Left forelimb (tissue), 1 donor: ENCODE results near the gene ARHGAP28.

Experiments
- DNase-seq: peaks from one replicate; pipeline ENCODE4 v3.0.0-alpha.2; 2018; ENCODE audit warnings: low spot score

ARHGAP28 gene

GRCh38 chr18:6729247-6730091 is at the start of gene ARHGAP28:
Gene ARHGAP28 (plus strand): TSS chr18:6729716. CDS start chr18:6729822, 106 bp downstream.
- peak; percentile 93 for DNase-seq

- no peak for DNase-seq
These were observed 48.1 kb upstream of the ARHGAP28 start for GRCh38 chr18:6681331-6681875.

- no peak for DNase-seq
These were observed 46.9 kb upstream of the ARHGAP28 start for GRCh38 chr18:6682437-6683111.

GRCh38 chr18:6683112-6683876 is 46.2 kb upstream of the ARHGAP28 start:
- DNase-seq = no peak

- DNase-seq = no peak
These were observed 41.8 kb upstream of the ARHGAP28 start for GRCh38 chr18:6687676-6688075.

- no peak for DNase-seq
These were observed 20.6 kb upstream of the ARHGAP28 start for GRCh38 chr18:6708890-6709289.

- DNase-seq = no peak
These were observed 18.0 kb upstream of the ARHGAP28 start for GRCh38 chr18:6711467-6711866.

- DNase-seq = no peak
These were observed 17.1 kb upstream of the ARHGAP28 start for GRCh38 chr18:6712401-6712800.

GRCh38 chr18:6714010-6714409 is 15.5 kb upstream of the ARHGAP28 start:
- DNase-seq = no peak

- no peak for DNase-seq
These were observed 11.2 kb upstream of the ARHGAP28 start for GRCh38 chr18:6718267-6718666.

GRCh38 chr18:6719098-6719846 is 10.2 kb upstream of the ARHGAP28 start:
- DNase-seq = no peak

- DNase-seq = no peak
These were observed 9.4 kb upstream of the ARHGAP28 start for GRCh38 chr18:6719910-6720683.

GRCh38 chr18:6721755-6722154 is 7.8 kb upstream of the ARHGAP28 start:
- no peak for DNase-seq

- DNase-seq = no peak
These were observed 6.8 kb upstream of the ARHGAP28 start for GRCh38 chr18:6722690-6723089.

GRCh38 chr18:6724331-6724730 is 5.2 kb upstream of the ARHGAP28 start:
- no peak for DNase-seq

GRCh38 chr18:6728331-6728730 is 1.2 kb upstream of the ARHGAP28 start:
- no peak for DNase-seq

GRCh38 chr18:6728809-6729246 is 688 bp upstream of the ARHGAP28 start:
- no peak for DNase-seq

GRCh38 chr18:6730416-6731221 is 1.1 kb downstream of the ARHGAP28 start:
- no peak for DNase-seq

- DNase-seq = no peak
These were observed 1.7 kb downstream of the ARHGAP28 start for GRCh38 chr18:6731222-6731596.

- no peak for DNase-seq
These were observed 3.4 kb downstream of the ARHGAP28 start for GRCh38 chr18:6732952-6733351.
